Thoracic aorta (tissue), 2 donors: ENCODE measurements around the gene PLAGL1. TPM values are rescaled to one million over a fixed set of nuclear protein-coding genes. Genes with fewer than 3 reads are reported as not detected.
"Not testable (repeated sequence)": the region's sequence is repeated elsewhere in the genome, so short reads cannot be mapped to it uniquely, and the experiment has no call there.

Experiments used
- ATAC-seq: fragments of 150-250 bp; one replicate; pipeline ENCODE4 v1.8.0; 2017; ENCODE audit warnings: low read depth; ENCODE audit not compliant: insufficient number of reproducible peaks, low FRiP score
- DNase-seq: peaks from one replicate; pipeline ENCODE4 v3.0.0-alpha.2; 2020; ENCODE audit warnings: low spot score
- H3K27ac ChIP-seq, 2 donors: fragments of 200-600 bp; sonication (generic); 1 replicate in 1 of 2; 2 replicates in 1 of 2; pipeline ENCODE4 v1.5.1; 2016; ENCODE audit warnings: mild to moderate bottlenecking in 2 of 2, moderate library complexity in 2 of 2
- H3K27me3 ChIP-seq: fragments of 200-600 bp; sonication (generic); replicated peaks from 2 replicates; pipeline ENCODE4 v1.6.0; 2016; ENCODE audit warnings: mild to moderate bottlenecking; ENCODE audit not compliant: insufficient read depth
- H3K36me3 ChIP-seq: fragments of 200-600 bp; sonication (generic); one replicate; pipeline ENCODE4 v1.5.1; 2016
- H3K4me1 ChIP-seq, 2 donors: fragments of 200-600 bp; sonication (generic); 1 replicate in 1 of 2; 2 replicates in 1 of 2; pipeline versions ENCODE4 v1.5.1 to v1.6.0; 2016; ENCODE audit warnings: low read depth in 2 of 2, mild to moderate bottlenecking in 1 of 2; ENCODE audit not compliant: control insufficient read depth in 1 of 2
- H3K4me3 ChIP-seq: fragments of 200-600 bp; sonication (generic); 2 replicates; pipeline ENCODE4 v1.5.1; 2016; ENCODE audit warnings: mild to moderate bottlenecking
- H3K9me3 ChIP-seq: fragments of 200-600 bp; sonication (generic); 2 replicates; pipeline ENCODE4 v1.5.1; 2016
- CTCF ChIP-seq: fragments of 200-600 bp; sonication (generic); IDR thresholded peaks from one replicate; pipeline ENCODE4 v1.5.1; 2019; ENCODE audit warnings: antibody characterized with exemption
- total RNA-seq, 2 donors: library from RNA; depleted of rRNA; stranded (reverse); fragments of >200 nt; gene quantifications; one replicate each; pipeline versions ENCODE4 v1.1.0 to v1.2.3, GENCODE V29; 2016

Gene PLAGL1
- total RNA-seq, 2 donors from 2014 or later: 33.6 to 74.7 TPM

GRCh38 chr6:144049386-144049785 is 41.3 kb upstream of the PLAGL1 start:
- Histone ChIP-seq H3K4me1 (no peaks in the 10 kb centered on the region), H3K27ac (no peak overlapping the region), H3K4me3 (no peak overlapping the region), H3K27me3 (no peaks in the 10 kb centered on the region), H3K36me3 (no peaks in the 10 kb centered on the region), H3K9me3 (no peaks in the 10 kb centered on the region)
- TF ChIP-seq CTCF: no peak
- DNase-seq: no peak
- no peak for ATAC-seq

GRCh38 chr6:144047688-144048087 is 39.6 kb upstream of the PLAGL1 start:
- no peaks in the 10 kb centered on the region for H3K4me1 ChIP-seq
- no peak overlapping the region for H3K27ac ChIP-seq
- no peaks in the 10 kb centered on the region for H3K36me3 ChIP-seq
- DNase-seq: no peak
- no peak for ATAC-seq
- no peak overlapping the region for H3K4me3 ChIP-seq
- no peak for TF ChIP-seq CTCF
- no peaks in the 10 kb centered on the region for H3K27me3 ChIP-seq
- H3K9me3 ChIP-seq: no peaks in the 10 kb centered on the region

GRCh38 chr6:144046672-144047071 is 38.6 kb upstream of the PLAGL1 start:
- not testable (repeated sequence) for ATAC-seq, H3K4me3 ChIP-seq, H3K36me3 ChIP-seq, H3K27me3 ChIP-seq, H3K9me3 ChIP-seq, DNase-seq, H3K4me1 ChIP-seq, H3K27ac ChIP-seq

- not testable (repeated sequence) for H3K4me1 ChIP-seq, ATAC-seq, DNase-seq, H3K27me3 ChIP-seq, H3K27ac ChIP-seq, H3K4me3 ChIP-seq, H3K36me3 ChIP-seq, H3K9me3 ChIP-seq
Measured at GRCh38 chr6:144044989-144045388, 36.9 kb upstream of the PLAGL1 start.

GRCh38 chr6:144036835-144037195 is 28.8 kb upstream of the PLAGL1 start:
- TF ChIP-seq CTCF: no peak
- peak overlapping the region; percentile 66 for H3K4me3 ChIP-seq
- peaks cover 0 to 9% of the 10 kb centered on the region in 2 donors for H3K4me1 ChIP-seq
- ATAC-seq (no peak), DNase-seq (no peak)
- H3K9me3 ChIP-seq: no peaks in the 10 kb centered on the region
- no peaks in the 10 kb centered on the region for H3K27me3 ChIP-seq
- peak overlapping the region in 1 of 2 donors; percentile 7 for H3K27ac ChIP-seq
- H3K36me3 ChIP-seq: no peaks in the 10 kb centered on the region

- no peak for TF ChIP-seq CTCF
- Histone ChIP-seq H3K36me3 (no peaks in the 10 kb centered on the region), H3K27ac (peak overlapping the region in 1 of 2 donors; percentile 7), H3K4me1 (peaks cover 0 to 9% of the 10 kb centered on the region in 2 donors), H3K4me3 (peak overlapping the region; percentile 66), H3K27me3 (no peaks in the 10 kb centered on the region), H3K9me3 (no peaks in the 10 kb centered on the region)
- no peak for ATAC-seq
- no peak for DNase-seq
Measured at GRCh38 chr6:144036064-144036834, 28.2 kb upstream of the PLAGL1 start.
